AG20443 (cell line): Measurements from ENCODE around the gene PGBD5.

Source experiments
- DNase-seq: peaks from one replicate; pipeline ENCODE4 v3.0.0; 2012; ENCODE audit warnings: low spot score, mixed read lengths

Gene PGBD5

DNA sequence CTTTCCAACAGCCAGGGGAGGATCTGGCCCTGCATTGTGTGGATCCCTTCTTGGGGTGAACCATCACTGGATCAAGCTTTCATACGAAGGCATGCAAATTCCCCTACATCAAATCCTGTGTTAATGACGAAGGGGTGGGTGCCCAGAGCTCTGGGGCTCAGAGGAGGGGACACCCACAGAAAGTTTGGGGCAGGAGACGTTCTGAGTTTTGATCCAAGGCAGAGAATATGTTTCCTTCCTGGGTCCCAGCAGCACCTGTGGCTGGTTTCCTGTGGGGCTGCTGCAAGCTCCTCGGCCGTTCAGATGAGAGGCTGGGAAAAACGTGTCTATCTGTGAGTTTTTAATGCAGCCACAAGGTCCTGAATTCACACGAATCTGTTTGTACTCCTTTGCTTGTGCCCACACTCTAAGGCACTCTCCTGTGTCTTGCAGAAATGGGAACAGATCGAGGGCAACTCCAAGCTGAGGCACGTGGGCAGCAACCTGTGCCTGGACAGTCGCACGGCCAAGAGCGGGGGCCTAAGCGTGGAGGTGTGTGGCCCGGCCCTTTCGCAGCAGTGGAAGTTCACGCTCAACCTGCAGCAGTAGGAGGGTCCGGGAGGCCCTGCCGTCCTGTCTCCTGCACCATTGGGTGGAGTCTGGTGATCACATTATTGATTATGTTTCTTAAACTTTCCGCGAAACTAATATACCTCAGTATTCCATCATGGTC is 147.1 kb downstream of the PGBD5 start:
- DNase-seq: no peak

DNA sequence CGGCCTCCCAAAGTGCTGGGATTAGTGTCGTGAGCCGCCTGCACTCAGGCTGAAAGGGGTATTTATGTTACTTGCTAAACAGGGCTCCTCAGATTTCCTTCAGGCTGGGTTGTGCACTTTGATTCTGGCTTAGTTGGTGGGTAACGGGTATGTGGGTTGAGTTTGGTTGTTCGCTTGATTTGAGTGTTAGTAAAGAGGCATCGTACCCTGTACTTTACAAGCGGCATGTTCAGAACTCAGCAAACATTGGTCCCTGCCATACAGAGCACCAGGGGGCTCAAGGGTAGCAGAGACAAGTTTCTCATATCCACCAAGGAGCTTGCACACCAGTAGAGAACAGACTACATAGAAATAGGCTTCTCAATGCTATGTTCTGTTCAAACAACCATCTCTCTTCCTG is 147.8 kb downstream of the PGBD5 start:
- DNase-seq: no peak

DNA sequence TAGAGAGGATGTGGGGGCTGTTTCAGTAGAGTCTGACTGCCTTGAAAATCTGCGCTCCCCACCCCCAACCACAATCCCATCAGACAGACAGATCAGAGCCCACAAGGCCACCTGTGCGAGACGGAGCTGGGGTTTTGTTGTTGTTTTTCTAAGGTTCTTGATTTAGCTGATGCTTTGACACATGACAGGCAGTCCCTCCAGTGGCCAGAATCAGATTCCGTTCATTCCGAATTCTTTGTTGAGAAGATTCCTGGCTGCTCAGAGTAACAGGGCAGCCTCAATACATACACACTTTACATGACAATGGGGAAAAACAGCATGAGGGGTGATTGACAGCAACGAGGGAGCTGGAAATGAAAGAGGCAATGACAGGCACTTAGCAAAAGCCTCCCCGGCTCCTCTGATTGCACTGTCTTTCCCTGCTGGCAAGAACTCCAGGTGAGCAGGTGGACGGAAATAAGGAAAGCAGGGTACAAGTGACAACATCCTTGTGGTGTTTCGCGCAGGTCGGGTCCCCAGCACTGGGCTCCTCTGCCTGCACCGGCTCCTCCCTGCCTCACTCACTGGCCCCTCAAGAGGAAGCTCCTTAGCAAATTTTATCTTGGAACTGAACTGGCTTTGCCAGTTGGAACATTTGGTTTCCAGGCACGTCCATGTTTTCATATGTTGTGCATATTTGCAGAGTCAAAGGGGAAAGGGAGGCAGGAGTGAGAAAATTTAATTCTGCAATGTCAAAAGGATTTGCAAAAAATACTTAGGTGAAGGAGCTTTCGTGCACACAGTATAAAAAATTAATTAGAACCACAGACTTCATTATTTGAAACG is 148.7 kb downstream of the PGBD5 start:
- DNase-seq: no peak

DNA sequence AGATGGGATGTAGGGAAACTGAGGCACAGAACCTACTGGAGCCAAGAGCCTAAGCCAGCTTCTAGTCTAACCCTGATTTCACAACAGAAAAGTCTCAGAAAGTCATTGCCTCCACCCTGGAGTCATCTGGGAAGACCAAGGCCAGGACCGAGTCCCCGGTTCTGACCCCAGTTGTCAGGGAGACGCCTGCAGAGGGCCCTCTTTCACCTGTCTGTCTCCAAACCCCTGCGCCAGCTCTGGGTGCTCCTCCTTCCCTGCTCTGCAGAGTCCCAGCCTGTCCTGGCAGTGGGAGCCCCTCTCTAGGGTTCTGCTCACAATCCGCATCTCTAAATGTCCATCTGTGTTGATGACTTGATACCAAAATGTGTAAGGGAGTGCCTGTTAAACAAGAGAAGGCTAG is 149.7 kb downstream of the PGBD5 start:
- no peak for DNase-seq

DNA sequence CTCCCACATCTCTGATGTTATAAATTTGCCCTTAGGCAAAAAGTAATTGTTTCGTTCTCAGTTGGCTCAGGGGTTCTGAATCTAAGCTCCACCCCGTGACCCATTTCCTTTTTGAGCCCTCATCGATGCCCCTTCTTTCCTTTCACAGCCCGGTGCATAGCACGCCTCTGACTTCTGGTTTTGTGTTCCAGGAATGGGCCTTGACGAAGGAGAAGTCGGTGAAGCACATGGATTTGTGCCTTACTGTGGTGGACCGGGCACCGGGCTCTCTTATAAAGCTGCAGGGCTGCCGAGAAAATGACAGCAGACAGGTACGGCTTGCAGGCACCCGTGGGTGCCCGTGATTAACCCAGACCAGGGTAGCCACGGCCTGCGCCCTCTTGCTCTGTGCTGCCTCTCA is 151.9 kb downstream of the PGBD5 start:
- DNase-seq: no peak

DNA sequence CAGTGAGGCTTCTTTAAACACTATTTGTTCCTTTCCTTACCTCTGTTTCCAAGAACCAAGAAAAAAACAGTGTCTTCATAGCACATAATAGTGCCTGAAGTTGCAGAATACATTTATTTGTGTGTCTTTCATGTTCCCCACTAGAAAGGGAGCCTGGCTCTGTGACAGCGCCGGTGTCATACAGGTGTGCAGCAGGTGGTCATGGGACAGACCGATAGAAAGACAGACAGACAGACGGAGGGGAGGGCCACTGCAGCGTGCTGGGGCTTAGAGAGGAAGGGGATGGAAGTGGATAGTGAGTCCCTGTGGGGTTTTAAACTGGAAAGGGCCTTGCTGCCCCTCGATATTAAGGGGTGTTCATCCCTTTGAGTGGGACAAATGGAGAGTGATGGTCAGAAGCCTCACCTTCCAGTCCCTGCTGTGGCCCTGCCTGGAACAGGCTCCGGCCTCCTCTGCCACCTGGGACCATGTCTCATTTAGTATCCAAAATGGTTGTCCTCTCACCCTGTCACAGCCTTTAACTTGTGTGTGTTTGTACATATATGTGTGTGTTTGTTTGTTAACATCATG is 152.9 kb downstream of the PGBD5 start:
- DNase-seq: no peak

DNA sequence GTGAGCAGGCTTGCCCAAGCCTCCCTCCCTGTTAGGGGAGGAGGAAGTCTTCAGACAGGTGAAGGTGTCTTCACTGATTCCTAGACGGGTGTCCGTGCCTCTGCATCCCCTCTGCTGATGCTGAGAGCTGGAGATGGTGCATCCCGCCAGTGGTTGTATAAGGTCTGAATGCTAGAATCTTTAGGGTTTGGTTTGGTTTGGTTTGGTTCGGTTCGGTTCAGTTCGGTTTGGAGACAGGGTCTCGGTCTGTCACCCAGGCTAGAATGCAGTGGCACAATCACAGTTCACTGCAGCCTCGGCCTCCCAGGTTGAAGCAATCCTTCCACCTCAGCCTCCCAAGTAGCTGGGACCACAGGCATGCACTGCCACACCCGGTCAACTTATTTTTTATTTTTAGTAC is 153.6 kb downstream of the PGBD5 start:
- no peak for DNase-seq

DNA sequence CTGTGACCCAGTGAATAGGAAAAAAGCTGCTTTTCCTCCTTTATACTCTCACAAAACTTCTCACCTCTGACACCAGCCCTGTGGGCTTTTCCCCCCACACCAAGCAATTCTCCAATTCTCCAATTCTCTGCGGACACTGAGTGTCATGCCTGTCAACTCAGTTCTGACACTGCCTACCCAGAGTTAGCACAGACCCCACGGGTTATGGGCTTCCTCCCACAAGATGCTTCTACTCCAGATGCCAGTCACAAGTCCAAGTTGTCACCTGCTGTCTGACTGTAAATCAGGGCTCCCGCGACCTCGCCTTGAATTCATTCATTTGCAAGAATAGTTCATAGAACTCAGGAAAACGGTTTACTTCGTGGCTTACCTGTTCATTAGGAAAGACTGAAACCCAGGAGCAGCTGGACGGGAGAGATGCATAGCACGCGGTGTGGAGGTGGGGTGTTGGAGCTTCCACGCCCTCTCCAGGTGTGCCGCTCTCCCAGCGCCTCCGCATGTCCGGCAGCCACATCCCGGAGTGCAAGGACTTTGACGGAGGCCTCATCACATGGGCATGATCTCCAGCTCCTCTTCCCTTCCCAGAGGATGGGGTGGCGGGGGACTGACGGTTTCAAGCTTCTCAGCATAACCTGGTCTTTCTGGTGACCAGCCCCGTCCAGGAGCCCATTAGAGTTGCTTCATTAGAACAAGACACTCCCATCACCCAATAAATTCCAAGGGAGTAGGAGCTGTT is 154.7 kb downstream of the PGBD5 start:
- DNase-seq: no peak

DNA sequence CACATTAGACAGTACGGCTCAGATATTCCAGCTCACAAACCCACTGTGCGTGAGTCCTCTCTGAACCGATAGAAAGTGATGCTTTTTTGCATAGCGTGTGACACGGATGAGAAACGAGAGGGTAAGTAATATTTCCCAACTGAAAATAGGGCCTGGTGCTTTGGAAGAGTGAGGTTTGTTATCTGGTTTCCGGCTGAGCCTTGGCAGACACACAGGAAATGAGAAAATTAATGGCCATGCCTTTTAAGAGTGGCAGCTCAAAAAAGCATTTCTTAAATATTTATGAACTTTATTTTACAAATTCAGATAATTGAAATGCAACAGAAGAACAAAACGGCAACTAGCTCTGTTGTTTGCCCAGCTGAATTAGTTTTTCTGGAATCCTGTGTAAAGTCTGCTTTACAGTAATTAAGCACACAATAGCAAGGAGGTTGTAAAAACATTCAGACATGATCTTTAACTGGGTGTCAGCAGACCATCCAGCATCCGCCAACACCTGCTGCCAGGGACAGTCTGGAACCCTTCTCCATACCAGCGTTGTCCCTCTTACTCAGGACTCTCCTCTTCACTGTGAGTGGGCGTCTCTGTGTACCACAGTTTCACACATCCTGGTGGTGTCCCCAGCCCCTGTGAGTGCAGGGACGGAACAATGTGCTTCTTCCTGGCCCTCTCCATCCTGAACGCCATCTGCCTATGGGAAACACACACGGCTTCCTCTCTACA is 155.4 kb downstream of the PGBD5 start:
- DNase-seq: no peak

DNA sequence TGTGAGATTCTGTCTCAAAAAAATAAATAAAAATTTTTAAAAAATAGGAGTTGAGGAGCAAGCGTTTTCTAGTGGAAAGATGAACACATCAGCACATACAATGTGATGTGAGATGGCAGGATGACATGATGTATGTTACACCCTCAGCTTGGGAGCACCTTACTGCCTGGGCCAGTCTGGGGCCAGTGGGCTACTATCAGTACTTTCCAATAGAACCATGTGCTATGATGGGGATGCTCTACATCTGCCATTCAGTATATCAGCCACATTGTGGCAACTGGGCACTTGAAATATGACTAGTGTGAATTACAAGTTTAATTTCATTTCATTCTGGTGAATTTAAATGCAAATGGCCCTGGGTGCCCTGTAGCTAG is 156.0 kb downstream of the PGBD5 start:
- no peak for DNase-seq

DNA sequence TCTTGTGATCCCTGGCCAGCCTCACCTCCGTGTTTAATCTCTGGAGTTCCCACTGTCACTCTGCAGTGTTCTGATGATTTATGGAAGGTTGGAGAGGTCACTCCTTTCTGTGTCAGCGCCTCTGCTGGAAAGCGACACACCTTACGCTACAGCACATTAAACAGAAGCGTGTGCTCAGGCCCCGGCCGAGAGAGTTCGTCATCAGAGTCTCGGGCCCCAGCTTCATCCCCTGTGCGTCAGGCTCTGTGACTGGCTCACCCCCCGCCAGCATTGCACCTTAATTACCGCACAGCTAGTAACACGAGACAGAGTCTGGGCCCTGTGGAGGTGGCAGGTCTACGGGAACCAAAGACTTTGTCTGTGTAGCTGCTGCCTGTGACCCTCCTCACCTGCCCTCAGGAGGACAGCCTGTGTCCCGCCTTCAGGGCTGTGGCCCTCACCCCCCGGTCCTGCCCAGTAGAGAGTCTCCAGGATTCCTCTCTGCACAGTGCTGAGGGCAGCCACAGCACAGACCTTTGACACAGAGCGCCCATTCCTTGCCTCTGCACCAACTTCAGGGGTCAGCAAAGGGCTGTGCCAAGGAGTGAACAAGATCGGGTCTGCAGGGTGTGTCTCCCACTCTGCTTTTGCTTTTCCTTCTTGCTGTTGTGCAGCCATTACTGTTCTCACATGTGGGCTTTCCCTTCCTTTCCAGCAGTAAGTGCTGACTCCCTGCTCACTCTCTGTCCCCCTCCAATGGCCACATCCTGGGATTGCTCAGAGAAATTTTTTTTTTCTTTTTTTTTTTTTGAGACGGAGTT is 157.6 kb downstream of the PGBD5 start:
- DNase-seq: peak; percentile 91

DNA sequence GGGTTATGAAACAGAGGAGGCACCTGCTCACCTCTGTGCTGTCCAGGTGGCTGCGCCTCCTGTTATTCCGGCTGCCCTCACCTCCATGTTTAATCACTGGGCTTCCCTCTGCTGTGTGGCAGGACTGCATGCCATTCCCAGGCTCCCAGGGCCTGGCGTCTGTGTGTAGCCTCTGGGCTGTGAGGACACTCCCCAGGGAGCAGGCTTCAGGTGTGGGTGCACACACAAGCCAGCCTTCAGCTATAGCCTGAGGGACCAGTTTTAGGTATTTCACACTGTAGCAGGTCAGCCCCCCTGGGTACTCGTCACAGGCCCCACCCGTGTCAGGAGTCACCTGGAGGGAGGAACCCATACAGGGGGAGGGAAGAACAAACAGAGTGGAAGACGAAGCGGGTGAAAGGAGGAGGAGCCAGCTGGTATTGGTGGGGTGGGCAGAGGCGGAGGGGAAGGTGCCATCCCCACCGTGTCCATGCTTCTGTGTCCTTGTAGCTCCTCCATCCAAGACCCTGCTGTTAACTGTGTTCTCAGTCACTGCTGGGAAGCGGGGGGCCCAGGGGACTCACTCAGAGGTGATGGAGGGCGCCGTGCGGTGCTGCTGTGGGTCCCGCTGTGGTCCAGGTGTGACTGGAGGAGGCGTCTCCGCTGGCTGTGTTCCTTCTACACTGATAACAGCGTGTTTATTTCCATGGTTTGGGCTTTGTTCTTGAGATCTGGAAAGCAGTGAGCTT is 158.6 kb downstream of the PGBD5 start:
- no peak for DNase-seq

DNA sequence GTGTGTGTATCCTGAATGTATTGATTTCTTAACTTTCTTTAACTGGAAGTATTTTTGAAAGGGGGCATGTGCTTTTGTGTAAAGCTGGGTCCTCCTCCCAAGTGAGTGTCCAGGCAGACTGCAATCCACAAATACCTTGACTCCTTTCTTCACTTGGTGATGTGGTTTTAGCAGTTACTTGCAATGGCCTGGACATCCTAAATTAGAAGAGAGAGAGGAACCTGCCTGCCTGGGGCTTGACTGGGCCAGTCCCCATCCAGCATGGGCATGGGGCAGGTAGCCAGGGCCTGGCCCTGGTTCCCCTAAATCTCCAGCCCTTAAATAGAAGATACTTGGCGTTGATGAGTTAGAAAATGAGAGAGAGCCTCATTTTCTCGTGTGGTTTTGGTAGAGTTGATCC is 159.7 kb downstream of the PGBD5 start:
- no peak for DNase-seq

DNA sequence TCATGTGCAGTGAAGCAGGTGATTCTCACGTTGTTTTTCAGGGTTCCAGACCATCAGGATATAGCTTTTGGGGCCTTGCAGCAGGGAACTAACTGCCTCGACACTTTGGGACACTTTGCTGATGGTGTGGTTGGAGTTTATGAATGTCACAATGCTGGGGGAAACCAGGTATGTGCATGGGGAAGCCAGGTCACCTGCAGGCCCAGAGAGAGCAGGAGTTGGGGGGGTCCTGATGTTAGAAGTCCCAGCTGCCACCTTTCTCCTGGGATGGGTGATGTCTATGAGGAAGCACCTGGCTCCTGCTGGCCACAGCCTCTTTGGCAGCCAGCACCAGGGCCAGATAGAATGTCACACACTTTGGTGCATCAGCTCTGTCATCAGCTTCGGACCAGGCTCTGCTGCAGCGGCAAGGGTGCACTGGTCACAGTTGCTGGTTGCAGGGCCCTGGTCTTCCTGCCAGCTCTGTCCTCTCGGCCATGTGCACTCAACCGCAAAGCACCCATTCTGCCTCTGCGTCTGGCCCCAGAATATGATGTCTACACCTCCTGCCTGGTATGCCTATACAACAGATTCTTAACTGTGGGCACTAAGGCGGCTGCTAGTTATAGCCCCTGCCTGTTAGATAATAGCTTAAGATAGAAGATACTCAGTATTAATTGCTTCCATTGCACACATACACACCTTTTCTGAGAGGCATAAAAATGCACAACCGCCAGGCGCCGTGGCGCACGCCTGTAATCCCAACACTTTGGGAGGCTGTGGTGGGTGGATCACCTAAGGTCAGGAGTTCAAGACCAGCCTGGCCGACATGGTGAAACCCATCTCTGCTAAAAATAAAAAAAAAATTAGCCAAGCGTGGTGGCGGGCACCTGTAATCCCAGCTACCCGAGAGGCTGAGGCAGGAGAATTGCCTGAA is 160.7 kb downstream of the PGBD5 start:
- DNase-seq: no peak
